NCI-H1436 treated with DMSO at 0.1 percent for 48 hours (cell line): ENCODE results near the gene DYDC1.
"Not testable (repeated sequence)": the region's sequence is repeated elsewhere in the genome, so short reads cannot be mapped to it uniquely, and the experiment has no call there.

Experiments
- DNase-seq: peaks from one replicate; lab custom pipeline; 2025; lab: John Stamatoyannopoulos, UW

DYDC1 gene

GRCh38 chr10:80344276-80344675, 12.3 kb downstream of the DYDC1 start:
- DNase-seq: no peak

GRCh38 chr10:80333983-80334382, 22.6 kb downstream of the DYDC1 start:
- no peak for DNase-seq

- no peak for DNase-seq
These were observed 31.6 kb downstream of the DYDC1 start for GRCh38 chr10:80324891-80325364.

- DNase-seq: no peak
These were observed 32.5 kb downstream of the DYDC1 start for GRCh38 chr10:80324086-80324485.

GRCh38 chr10:80323311-80323710, 33.2 kb downstream of the DYDC1 start:
- no peak for DNase-seq

GRCh38 chr10:80322711-80323110, 33.8 kb downstream of the DYDC1 start:
- no peak for DNase-seq

- no peak for DNase-seq
These were observed 34.4 kb downstream of the DYDC1 start for GRCh38 chr10:80322158-80322557.

- DNase-seq: no peak
These were observed 35.4 kb downstream of the DYDC1 start for GRCh38 chr10:80321183-80321582.

GRCh38 chr10:80320377-80320776, 36.2 kb downstream of the DYDC1 start:
- DNase-seq: no peak

- DNase-seq: no peak
These were observed 36.7 kb downstream of the DYDC1 start for GRCh38 chr10:80319725-80320290.

- no peak for DNase-seq
These were observed 37.2 kb downstream of the DYDC1 start for GRCh38 chr10:80319318-80319717.

- DNase-seq: no peak
These were observed 37.8 kb downstream of the DYDC1 start for GRCh38 chr10:80318742-80319141.

GRCh38 chr10:80315391-80315790, 41.2 kb downstream of the DYDC1 start:
- DNase-seq: no peak

GRCh38 chr10:80313523-80313922, 43.0 kb downstream of the DYDC1 start:
- no peak for DNase-seq

GRCh38 chr10:80305989-80306388, 50.6 kb downstream of the DYDC1 start:
- not testable (repeated sequence) for DNase-seq

GRCh38 chr10:80296942-80297341, 59.6 kb downstream of the DYDC1 start:
- DNase-seq: no peak

GRCh38 chr10:80292607-80293239, 63.8 kb downstream of the DYDC1 start:
- no peak for DNase-seq

- DNase-seq: no peak
These were observed 65.9 kb downstream of the DYDC1 start for GRCh38 chr10:80290474-80291220.

GRCh38 chr10:80289451-80290287, 66.9 kb downstream of the DYDC1 start, which contains the start of gene MAT1A:
MAT1A (minus strand) TSS chr10:80289658; CDS start chr10:80289423, 235 bp downstream.
- DNase-seq: no peak

GRCh38 chr10:80288849-80289248, 67.7 kb downstream of the DYDC1 start:
- no peak for DNase-seq
